Naive thymus-derived CD4-positive, alpha-beta T cell (primary cell): ENCODE results near the gene ZNF546. TPM values are rescaled to one million over a fixed set of nuclear protein-coding genes. Genes with fewer than 3 reads are reported as not detected.
A peak's percentile ranks its signal among the peaks of the same experiment; 100 is the strongest.

Source experiments
- ATAC-seq: fragments of 150-1000 bp; cut with Tn5 transposase; 2 replicates; pipeline ENCODE4 v1.10.0; 2021; ENCODE audit warnings: mild to moderate bottlenecking, moderate library complexity
- CTCF ChIA-PET: fragments of 350-600 bp; sonication (Branson Sonifier 250); formaldehyde crosslinking; loops from one replicate; lab custom pipeline; 2021; ENCODE audit warnings: antibody characterized with exemption; lab: Charles Lee
- POLR2A ChIA-PET: fragments of 350-600 bp; sonication (Branson Sonifier 250); formaldehyde crosslinking; loops from one replicate; lab custom pipeline; 2021; ENCODE audit warnings: antibody characterized with exemption, inconsistent platforms; lab: Charles Lee
- DNase-seq, 9 donors: peaks; one replicate each; pipeline versions ENCODE4 v3.0.0 to v3.0.0-alpha.2; 2020 to 2022; ENCODE audit warnings: mixed read lengths in 1 of 9
- H3K27ac ChIP-seq: one replicate; pipeline ENCODE4 v1.7.0; 2013; ENCODE audit warnings: mild to moderate bottlenecking, low read depth, low read length, moderate library complexity
- H3K27me3 ChIP-seq, 2 donors: one replicate each; pipeline ENCODE4 v1.7.0; 2013; ENCODE audit warnings: low read length in 2 of 2, mild to moderate bottlenecking in 2 of 2, moderate library complexity in 2 of 2; ENCODE audit not compliant: control insufficient read depth in 2 of 2, insufficient read depth in 2 of 2
- H3K36me3 ChIP-seq, 3 experiments: 1 replicate in 2 of 3; 2 replicates in 1 of 3; pipeline ENCODE4 v1.7.0; 2013; ENCODE audit warnings: low read length in 3 of 3, mild to moderate bottlenecking in 3 of 3, moderate library complexity in 1 of 3; ENCODE audit not compliant: insufficient read depth in 3 of 3, control insufficient read depth in 2 of 3
- H3K4me1 ChIP-seq, 2 donors: one replicate each; pipeline ENCODE4 v1.7.0; 2013; ENCODE audit warnings: low read length in 2 of 2, mild to moderate bottlenecking in 2 of 2, moderate library complexity in 1 of 2; ENCODE audit not compliant: control insufficient read depth in 2 of 2, insufficient read depth in 2 of 2
- H3K4me3 ChIP-seq: 2 replicates; pipeline ENCODE4 v1.7.0; 2013; ENCODE audit warnings: mild to moderate bottlenecking, low read length
- H3K9me3 ChIP-seq, 3 experiments: 1 replicate in 2 of 3; 2 replicates in 1 of 3; pipeline ENCODE4 v1.7.0; 2013; ENCODE audit warnings: low read length in 3 of 3; ENCODE audit not compliant: control insufficient read depth in 2 of 3
- H3K27ac Mint-ChIP-seq, 9 donors: one replicate each; pipeline ENCODE4 v1.8.0; 2020 to 2022; ENCODE audit warnings: mixed read lengths in 9 of 9, mild to moderate bottlenecking in 8 of 9, moderate library complexity in 5 of 9, inconsistent platforms in 2 of 9
- H3K27me3 Mint-ChIP-seq, 5 donors: one replicate each; pipeline ENCODE4 v1.8.0; 2021 to 2022; ENCODE audit warnings: mixed read lengths in 5 of 5, mild to moderate bottlenecking in 1 of 5
- H3K36me3 Mint-ChIP-seq, 5 donors: one replicate each; pipeline ENCODE4 v1.8.0; 2020 to 2022; ENCODE audit warnings: mixed read lengths in 5 of 5, mild to moderate bottlenecking in 3 of 5, inconsistent platforms in 1 of 5
- H3K4me1 Mint-ChIP-seq, 7 donors: one replicate each; pipeline ENCODE4 v1.8.0; 2020 to 2022; ENCODE audit warnings: mixed read lengths in 7 of 7, mild to moderate bottlenecking in 3 of 7, inconsistent platforms in 1 of 7
- H3K4me3 Mint-ChIP-seq, 10 donors: one replicate each; pipeline ENCODE4 v1.8.0; 2020 to 2022; ENCODE audit warnings: mild to moderate bottlenecking in 10 of 10, mixed read lengths in 10 of 10, moderate library complexity in 6 of 10, inconsistent platforms in 2 of 10
- H3K9me3 Mint-ChIP-seq, 11 donors: one replicate each; pipeline ENCODE4 v1.8.0; 2020 to 2022; ENCODE audit warnings: mixed read lengths in 11 of 11, mild to moderate bottlenecking in 4 of 11, inconsistent platforms in 1 of 11, moderate library complexity in 1 of 11
- intact Hi-C, 2 donors: fragments of 100-400 bp; cut with micrococcal nuclease; formaldehyde crosslinking; loops; one replicate each; pipeline ENCODE4 v1.15.1; 2023
- polyA plus RNA-seq, 2 donors: library from polyadenylated mRNA; unstranded; fragments of 300-500 nt; fragmentation: Illumina TruSeq; gene quantifications; one replicate each; pipeline ENCODE4 v1.2.3, GENCODE V29; 2021
- total RNA-seq, 6 experiments: library from RNA in 5 of 6; stranded (reverse) in 5 of 6; gene quantifications; 1 replicate in 5 of 6; 2 replicates in 1 of 6; pipeline ENCODE4 v1.2.3 and lab custom pipeline; 2021 to 2026

Gene ZNF546
- total and polyA plus RNA-seq, 7 experiments from 2014 or later: 4.7 to 24.8 (median 7.5) TPM

DNA sequence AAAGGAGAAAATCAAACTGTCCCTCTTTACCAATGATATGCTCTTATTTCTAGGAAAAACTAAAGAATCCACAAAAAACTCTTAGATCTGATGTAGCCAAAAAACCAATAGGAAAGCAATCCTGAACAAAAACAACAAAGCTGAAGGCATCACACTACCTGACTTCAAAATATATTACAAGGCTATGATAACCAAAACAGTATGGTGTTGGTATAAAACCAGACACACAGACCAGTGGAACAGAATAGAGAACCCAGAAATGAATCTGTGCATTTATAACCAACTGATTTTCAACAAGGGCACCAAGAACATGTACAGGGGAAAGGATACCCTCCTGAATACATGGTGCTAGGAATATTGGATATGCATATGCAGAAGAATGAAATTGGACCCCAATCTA lies 9.7 kb upstream of the ZNF546 start:
- no peak overlapping the region for H3K4me3 ChIP-seq
- intact Hi-C loops: no loop called here
- Mint-ChIP-seq H3K4me3 (no peak overlapping the region), H3K4me1 (peaks cover 5 to 52% (median 41%) of the 10 kb centered on the region in 7 donors), H3K27me3 (no peaks in the 10 kb centered on the region), H3K36me3 (peaks cover 19 to 60% (median 51%) of the 10 kb centered on the region in 5 donors), H3K27ac (no peak overlapping the region), H3K9me3 (peaks cover 4 to 51% (median 31%) of the 10 kb centered on the region in 11 donors)
- ChIA-PET POLR2A (interaction anchor here (1.2 kb wide), 1 partner anchor 17 kb away, joined by 3 read pairs; no protein-coding TSS in a partner anchor), CTCF (no interaction called here)
- no peak for DNase-seq
- ATAC-seq: no peak
- no peaks in the 10 kb centered on the region for H3K27me3 ChIP-seq
- H3K9me3 ChIP-seq: peaks cover 4 to 12% (median 7%) of the 10 kb centered on the region in 3 experiments
- peaks cover 0 to 4% of the 10 kb centered on the region in 2 donors for H3K4me1 ChIP-seq
- no peak overlapping the region for H3K27ac ChIP-seq
- H3K36me3 ChIP-seq: peaks cover 0 to 9% (median 0%) of the 10 kb centered on the region in 3 experiments

DNA sequence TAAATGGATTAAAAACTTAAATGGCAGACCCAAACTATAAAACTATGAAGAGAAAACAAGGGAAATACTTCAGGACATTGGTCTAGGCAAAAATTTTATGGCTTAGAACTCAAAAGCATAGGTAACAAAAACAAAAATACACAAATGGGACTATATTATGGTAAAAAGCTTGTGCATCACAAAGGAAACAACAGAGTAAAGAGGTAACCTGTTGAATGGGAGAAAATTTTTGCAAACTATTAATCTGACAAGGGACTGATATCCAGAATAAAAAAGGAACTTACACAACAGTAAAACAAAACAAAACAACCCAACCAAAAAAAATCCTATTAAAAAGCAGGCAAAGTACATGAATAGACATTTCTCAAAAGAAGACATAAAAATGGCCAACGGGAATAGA lies 9.3 kb upstream of the ZNF546 start:
- ChIA-PET POLR2A (interaction anchor here (1.2 kb wide), 1 partner anchor 17 kb away, joined by 3 read pairs; no protein-coding TSS in a partner anchor), CTCF (no interaction called here)
- Mint-ChIP-seq H3K27ac (no peak overlapping the region), H3K4me1 (peaks cover 5 to 57% (median 45%) of the 10 kb centered on the region in 7 donors), H3K9me3 (peaks cover 4 to 51% (median 31%) of the 10 kb centered on the region in 11 donors), H3K27me3 (no peaks in the 10 kb centered on the region), H3K36me3 (peaks cover 19 to 62% (median 49%) of the 10 kb centered on the region in 5 donors), H3K4me3 (no peak overlapping the region)
- Histone ChIP-seq H3K27me3 (no peaks in the 10 kb centered on the region), H3K9me3 (peaks cover 4 to 12% (median 7%) of the 10 kb centered on the region in 3 experiments), H3K4me3 (no peak overlapping the region), H3K36me3 (peaks cover 0 to 9% (median 0%) of the 10 kb centered on the region in 3 experiments), H3K4me1 (peaks cover 0 to 4% of the 10 kb centered on the region in 2 donors), H3K27ac (no peak overlapping the region)
- no peak for ATAC-seq
- intact Hi-C loops: no loop called here
- DNase-seq: no peak

DNA sequence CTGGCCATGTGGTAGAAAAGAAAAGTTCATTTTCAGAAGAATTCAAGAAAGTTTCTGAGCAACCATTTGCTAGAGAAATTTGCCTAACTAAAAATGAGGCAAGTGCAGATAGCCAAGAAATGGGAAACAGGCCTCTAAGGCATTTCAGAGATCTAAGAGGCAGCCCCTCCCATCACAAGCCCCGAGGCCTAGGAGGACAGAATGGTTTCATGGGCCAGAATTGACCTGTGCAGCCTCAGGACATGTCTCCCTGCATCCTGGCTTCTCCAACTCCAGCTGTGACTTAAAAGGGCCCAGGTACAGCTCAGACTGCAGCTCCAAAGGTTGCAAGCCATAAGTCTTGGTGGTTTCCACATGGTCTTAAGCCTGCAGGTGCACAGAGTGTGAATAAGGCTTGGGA lies 3.3 kb upstream of the ZNF546 start:
- peak overlapping the region in 1 of 9 donors; percentile 19 for H3K27ac Mint-ChIP-seq
- no peak for DNase-seq
- Histone ChIP-seq H3K9me3 (peaks cover 0 to 16% (median 0%) of the 10 kb centered on the region in 3 experiments), H3K27me3 (no peaks in the 10 kb centered on the region), H3K4me3 (no peak overlapping the region), H3K27ac (no peak overlapping the region), H3K36me3 (no peaks in the 10 kb centered on the region), H3K4me1 (peaks cover 10 to 17% of the 10 kb centered on the region in 2 donors)
- intact Hi-C loops: no loop called here
- ChIA-PET POLR2A (no interaction called here), CTCF (interaction anchor here (0.7 kb wide), 2 partner anchors 9 to 23 kb away, joined by 3 to 4 read pairs; partner anchors contain the start of gene PSMC4)
- ATAC-seq: no peak
- peaks cover 4 to 55% (median 21%) of the 10 kb centered on the region in 5 donors for H3K36me3 Mint-ChIP-seq
- H3K27me3 Mint-ChIP-seq: no peaks in the 10 kb centered on the region
- H3K4me1 Mint-ChIP-seq: peaks cover 23 to 85% (median 70%) of the 10 kb centered on the region in 7 donors
- peaks cover 0 to 24% (median 6%) of the 10 kb centered on the region in 11 donors for H3K9me3 Mint-ChIP-seq
- peak overlapping the region in 2 of 10 donors; percentile 11 to 51 for H3K4me3 Mint-ChIP-seq

DNA sequence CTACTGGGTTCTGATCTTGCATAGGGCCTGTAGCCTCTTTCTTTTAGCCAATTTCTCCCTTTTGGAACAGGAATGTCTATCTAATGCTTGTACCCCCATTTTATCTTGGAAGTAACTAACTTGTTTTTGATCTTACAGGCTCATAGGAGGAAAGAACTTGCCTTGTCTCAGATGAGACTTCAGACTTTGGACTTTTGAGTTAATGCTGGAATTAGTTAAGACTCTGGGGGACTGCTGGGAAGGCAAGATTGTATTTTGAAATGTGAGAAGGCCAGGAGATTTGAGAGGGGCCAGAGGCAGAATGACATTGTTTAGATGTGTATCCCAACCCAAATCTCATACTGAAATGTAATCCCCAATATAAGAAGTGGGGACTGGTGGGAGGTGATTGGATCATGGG lies 2.5 kb upstream of the ZNF546 start:
- Mint-ChIP-seq H3K4me3 (peak overlapping the region in 6 of 10 donors; percentile 10 to 39 (median 14)), H3K27ac (peak overlapping the region in 1 of 9 donors; percentile 28), H3K9me3 (peaks cover 0 to 24% (median 6%) of the 10 kb centered on the region in 11 donors), H3K36me3 (peaks cover 4 to 52% (median 17%) of the 10 kb centered on the region in 5 donors), H3K27me3 (no peaks in the 10 kb centered on the region), H3K4me1 (peaks cover 20 to 80% (median 66%) of the 10 kb centered on the region in 7 donors)
- Histone ChIP-seq H3K4me1 (peaks cover 10 to 17% of the 10 kb centered on the region in 2 donors), H3K36me3 (no peaks in the 10 kb centered on the region), H3K4me3 (no peak overlapping the region), H3K27me3 (no peaks in the 10 kb centered on the region), H3K9me3 (peaks cover 0 to 16% (median 0%) of the 10 kb centered on the region in 3 experiments), H3K27ac (no peak overlapping the region)
- CTCF ChIA-PET: no interaction called here
- no peak for ATAC-seq
- intact Hi-C loops: no loop called here
- no peak for DNase-seq
- POLR2A ChIA-PET: no interaction called here

DNA sequence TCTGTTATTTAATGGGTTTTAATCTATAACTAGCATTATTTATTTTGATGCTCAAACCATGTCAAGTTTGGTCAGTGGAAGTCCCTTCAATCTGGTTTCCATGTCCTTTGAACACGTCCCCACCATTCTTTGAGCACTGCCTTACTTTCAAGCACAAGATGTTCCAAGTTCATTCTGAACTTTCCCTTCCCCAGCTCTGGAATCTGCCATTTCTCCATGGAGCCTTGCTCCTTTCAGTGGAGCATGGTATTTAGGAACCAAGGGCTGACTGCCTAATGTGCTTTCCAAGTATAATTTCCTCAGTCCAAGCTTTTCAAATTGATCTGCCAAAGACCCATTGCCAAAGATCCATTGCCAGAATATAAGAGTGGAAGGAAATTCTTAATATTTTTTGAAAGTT lies 1.1 kb upstream of the ZNF546 start:
- ChIA-PET CTCF (no interaction called here), POLR2A (interaction anchor here (0.7 to 3.0 kb wide), 8 partner anchors 10 to 162 kb away, joined by 3 to 28 read pairs (median 7); partner anchors contain the start of genes DYRK1B, PSMC4, ZNF780A and ZNF780B)
- Mint-ChIP-seq H3K27ac (peak overlapping the region in 6 of 9 donors; percentile 50 to 100 (median 81)), H3K4me1 (peaks cover 20 to 67% (median 52%) of the 10 kb centered on the region in 7 donors), H3K4me3 (peak overlapping the region; percentile 68 to 100 (median 92)), H3K36me3 (peaks cover 4 to 47% (median 17%) of the 10 kb centered on the region in 5 donors), H3K9me3 (peaks cover 0 to 24% (median 6%) of the 10 kb centered on the region in 11 donors), H3K27me3 (no peaks in the 10 kb centered on the region)
- H3K9me3 ChIP-seq: peaks cover 0 to 16% (median 0%) of the 10 kb centered on the region in 3 experiments
- no peak overlapping the region for H3K4me3 ChIP-seq
- H3K27ac ChIP-seq: no peak overlapping the region
- no peaks in the 10 kb centered on the region for H3K36me3 ChIP-seq
- DNase-seq: no peak
- no peak for ATAC-seq
- no peaks in the 10 kb centered on the region for H3K27me3 ChIP-seq
- intact Hi-C loops: loop anchor here (1.0 to 2.0 kb wide), 8 partner anchors 24 to 289 kb away; partner anchors contain the start of genes AKT2 (in 1 of the 2), DYRK1B (in 1 of the 2), FBL (in 1 of the 2) and PSMC4 (in 1 of the 2)
- H3K4me1 ChIP-seq: peaks cover 10 to 17% of the 10 kb centered on the region in 2 donors

DNA sequence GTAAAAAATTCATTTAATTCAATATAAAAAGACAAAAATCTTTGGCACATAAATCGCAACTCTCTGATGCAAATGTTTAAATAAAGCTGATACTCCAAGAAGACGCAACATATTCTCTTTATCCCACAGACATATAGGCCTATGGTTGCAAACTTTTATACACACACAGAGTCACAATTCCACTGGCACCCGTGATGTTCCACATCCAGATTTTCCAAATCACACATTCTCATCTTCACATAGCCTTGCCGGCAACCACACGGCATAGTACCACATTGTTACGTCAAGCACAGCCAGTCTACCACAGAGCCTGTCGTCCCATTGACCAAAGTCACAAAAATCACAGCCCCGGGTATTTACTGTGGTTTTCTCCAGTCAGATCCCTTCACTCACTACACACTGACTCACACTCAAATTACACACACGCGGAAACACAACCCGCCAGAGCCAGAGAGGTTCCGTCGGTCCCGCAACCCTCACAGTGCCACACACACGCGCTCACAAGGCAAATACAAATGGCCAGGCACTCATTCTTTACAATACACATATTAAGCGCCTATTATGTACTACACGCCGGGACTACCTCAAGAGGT lies 546 bp upstream of the ZNF546 start:
- POLR2A ChIA-PET: interaction anchor here (0.6 to 3.0 kb wide), 13 partner anchors 10 to 163 kb away, joined by 3 to 28 read pairs (median 4); partner anchors contain the start of genes DYRK1B, PSMC4, ZNF780A and ZNF780B
- H3K27me3 Mint-ChIP-seq: no peaks in the 10 kb centered on the region
- peaks cover 20 to 62% (median 47%) of the 10 kb centered on the region in 7 donors for H3K4me1 Mint-ChIP-seq
- peaks cover 0 to 16% (median 0%) of the 10 kb centered on the region in 3 experiments for H3K9me3 ChIP-seq
- CTCF ChIA-PET: interaction anchor here (0.6 kb wide), 1 partner anchor 985 kb away, joined by 3 read pairs; no protein-coding TSS in a partner anchor
- H3K4me1 ChIP-seq: peaks cover 10 to 15% of the 10 kb centered on the region in 2 donors
- peaks cover 4 to 47% (median 17%) of the 10 kb centered on the region in 5 donors for H3K36me3 Mint-ChIP-seq
- H3K27ac ChIP-seq: peak overlapping the region; percentile 85
- intact Hi-C loops: loop anchor here (1.0 to 2.0 kb wide), 8 partner anchors 25 to 288 kb away; partner anchors contain the start of genes AKT2 (in 1 of the 2), DYRK1B (in 1 of the 2), FBL (in 1 of the 2) and PSMC4 (in 1 of the 2)
- H3K27ac Mint-ChIP-seq: peak overlapping the region; percentile 84 to 100 (median 95)
- H3K36me3 ChIP-seq: no peaks in the 10 kb centered on the region
- peak overlapping the region; percentile 91 for H3K4me3 ChIP-seq
- no peaks in the 10 kb centered on the region for H3K27me3 ChIP-seq
- peak in 1 of 9 donors; percentile 46 for DNase-seq
- H3K9me3 Mint-ChIP-seq: peaks cover 0 to 24% (median 6%) of the 10 kb centered on the region in 11 donors
- H3K4me3 Mint-ChIP-seq: peak overlapping the region; percentile 87 to 100 (median 95)
- ATAC-seq: peak; percentile 53
